GM18519 (cell line): ENCODE measurements around the gene KLHL14.
A peak's percentile ranks its signal among the peaks of the same experiment; 100 is the strongest.

Experiments
- ATAC-seq: cut with Tn5 transposase; IDR thresholded peaks from one replicate; pipeline ENCODE4 v1.9.1; 2021; ENCODE audit warnings: mild to moderate bottlenecking, moderate library complexity; ENCODE audit not compliant: unreplicated experiment, low FRiP score

The KLHL14 gene

GRCh38 chr18:32770666-32771168, 2.1 kb downstream of the KLHL14 start:
- ATAC-seq: no peak

- no peak for ATAC-seq
Observed at GRCh38 chr18:32770054-32770665, 2.7 kb downstream of the KLHL14 start.

- no peak for ATAC-seq
Observed at GRCh38 chr18:32769586-32770053, 3.2 kb downstream of the KLHL14 start.

- ATAC-seq: no peak
Observed at GRCh38 chr18:32769071-32769585, 3.7 kb downstream of the KLHL14 start.

GRCh38 chr18:32767400-32767799, 5.4 kb downstream of the KLHL14 start:
- ATAC-seq: no peak

- ATAC-seq: no peak
Observed at GRCh38 chr18:32764611-32765244, 8.1 kb downstream of the KLHL14 start.

GRCh38 chr18:32763293-32763692, 9.5 kb downstream of the KLHL14 start:
- ATAC-seq: no peak

- no peak for ATAC-seq
Observed at GRCh38 chr18:32761231-32761630, 11.6 kb downstream of the KLHL14 start.

- peak; percentile 97 for ATAC-seq
Observed at GRCh38 chr18:32760391-32760790, 12.4 kb downstream of the KLHL14 start.

- no peak for ATAC-seq
Observed at GRCh38 chr18:32759611-32760167, 13.1 kb downstream of the KLHL14 start.

- no peak for ATAC-seq
Observed at GRCh38 chr18:32754508-32755263, 18.1 kb downstream of the KLHL14 start.

GRCh38 chr18:32753656-32754260, 19.1 kb downstream of the KLHL14 start:
- ATAC-seq: no peak

- ATAC-seq: no peak
Observed at GRCh38 chr18:32750328-32750727, 22.5 kb downstream of the KLHL14 start.

GRCh38 chr18:32749809-32750208, 23.0 kb downstream of the KLHL14 start:
- ATAC-seq: no peak

- ATAC-seq: no peak
Observed at GRCh38 chr18:32742579-32742978, 30.2 kb downstream of the KLHL14 start.

- no peak for ATAC-seq
Observed at GRCh38 chr18:32735781-32736180, 37.0 kb downstream of the KLHL14 start.

GRCh38 chr18:32734442-32734841, 38.4 kb downstream of the KLHL14 start:
- ATAC-seq: no peak

GRCh38 chr18:32732165-32732564, 40.7 kb downstream of the KLHL14 start:
- no peak for ATAC-seq

- peak; percentile 99 for ATAC-seq
Observed at GRCh38 chr18:32730620-32731091, 42.2 kb downstream of the KLHL14 start.

- ATAC-seq: peak; percentile 1
Observed at GRCh38 chr18:32730068-32730467, 42.8 kb downstream of the KLHL14 start.
